Measurements from ENCODE around the gene RPL26.
"Not testable (repeated sequence)": the region's sequence is repeated elsewhere in the genome, so short reads cannot be mapped to it uniquely, and the experiment has no call there.

RPL26 gene

GRCh38 chr17:8380049-8380448 lies 2.9 kb downstream of the RPL26 start:
- Histone ChIP-seq H3K27ac (ENCODE audit: low read length) (no peak overlapping the region), H3K79me2 (ENCODE audit: low read length) (peaks cover 47% of the 10 kb centered on the region), H4K20me1 (ENCODE audit: insufficient read depth, low read length) (peaks cover 26% of the 10 kb centered on the region), H3K9me3 (ENCODE audit: insufficient read depth, low read length) (no peaks in the 10 kb centered on the region), H3K27me3 (ENCODE audit: low read depth, low read length) (no peaks in the 10 kb centered on the region), H3K4me2 (ENCODE audit: low read length) (no peak overlapping the region), H3K9ac (ENCODE audit: low read length) (no peak overlapping the region), H2AFZ (ENCODE audit: low read depth, low read length) (no peak overlapping the region), H3K36me3 (replicated peaks; ENCODE audit: low read depth, low read length) (peaks cover 51% of the 10 kb centered on the region), H3K4me1 (ENCODE audit: low read length) (peaks cover 41% of the 10 kb centered on the region), H3K4me3 (ENCODE audit: low read length) (no peak overlapping the region)
- TF ChIP-seq EZH2phosphoT487 (IDR thresholded peaks at IDR 0.05; ENCODE audit: low read depth) (no peak), CTCF (IDR thresholded peaks at IDR 0.05; ENCODE audit: low read depth, low read length) (no peak)

GRCh38 chr17:8378117-8378516 lies 4.9 kb downstream of the RPL26 start:
- H3K79me2 ChIP-seq (ENCODE audit: low read length): peaks cover 35% of the 10 kb centered on the region

GRCh38 chr17:8377422-8377821 lies 5.6 kb downstream of the RPL26 start:
- peaks cover 29% of the 10 kb centered on the region for H3K79me2 ChIP-seq (ENCODE audit: low read length)

More at GRCh38 chr17:8378117-8378516, 4.9 kb downstream of the RPL26 start:
- not testable (repeated sequence) for H2AFZ ChIP-seq (ENCODE audit: low read depth, low read length); H3K27me3 ChIP-seq (ENCODE audit: low read depth, low read length); H3K9ac ChIP-seq (ENCODE audit: low read length); H3K4me3 ChIP-seq (ENCODE audit: low read length); H3K9me3 ChIP-seq (ENCODE audit: insufficient read depth, low read length); H3K27ac ChIP-seq (ENCODE audit: low read length); H3K4me2 ChIP-seq (ENCODE audit: low read length)
- peaks cover 36% of the 10 kb centered on the region for H3K4me1 ChIP-seq (ENCODE audit: low read length)
- peaks cover 51% of the 10 kb centered on the region for H3K36me3 ChIP-seq (replicated peaks; ENCODE audit: low read depth, low read length)
- H4K20me1 ChIP-seq (ENCODE audit: insufficient read depth, low read length): peaks cover 26% of the 10 kb centered on the region

GRCh38 chr17:8376271-8377067 lies 6.5 kb downstream of the RPL26 start, which contains the start of gene KRABD2:
KRABD2 (minus strand) TSS chr17:8376704.
- no peaks in the 10 kb centered on the region for H3K9me3 ChIP-seq (ENCODE audit: insufficient read depth, low read length)
- peak within 1 kb of the TSS; percentile 76 for H3K4me2 ChIP-seq (ENCODE audit: low read length)
- peak within 1 kb of the TSS; percentile 71 for H3K4me3 ChIP-seq (ENCODE audit: low read length)
- H4K20me1 ChIP-seq (ENCODE audit: insufficient read depth, low read length): peaks cover 26% of the 10 kb centered on the region
- H3K36me3 ChIP-seq (replicated peaks; ENCODE audit: low read depth, low read length): peaks cover 42% of the 10 kb centered on the region
- TF ChIP-seq CTCF (IDR thresholded peaks at IDR 0.05; ENCODE audit: low read depth, low read length): no peak
- TF ChIP-seq EZH2phosphoT487 (IDR thresholded peaks at IDR 0.05; ENCODE audit: low read depth): no peak
- H3K79me2 ChIP-seq (ENCODE audit: low read length): peaks cover 19% of the 10 kb centered on the region
- peaks cover 31% of the 10 kb centered on the region for H3K4me1 ChIP-seq (ENCODE audit: low read length)
- H3K27me3 ChIP-seq (ENCODE audit: low read depth, low read length): no peaks in the 10 kb centered on the region
- H3K9ac ChIP-seq (ENCODE audit: low read length): peak within 1 kb of the TSS; percentile 52
- peak within 1 kb of the TSS; percentile 47 for H3K27ac ChIP-seq (ENCODE audit: low read length)
- H2AFZ ChIP-seq (ENCODE audit: low read depth, low read length): no peak within 1 kb of the TSS; the same call in 1 of the 2 replicates

More at GRCh38 chr17:8377422-8377821, 5.6 kb downstream of the RPL26 start:
- no peak for TF ChIP-seq CTCF (IDR thresholded peaks at IDR 0.05; ENCODE audit: low read depth, low read length)
- TF ChIP-seq EZH2phosphoT487 (IDR thresholded peaks at IDR 0.05; ENCODE audit: low read depth): no peak
- H3K9ac ChIP-seq (ENCODE audit: low read length): no peak overlapping the region
- no peak overlapping the region for H3K4me3 ChIP-seq (ENCODE audit: low read length)
- H3K4me2 ChIP-seq (ENCODE audit: low read length): peak overlapping the region; percentile 76; the same call in 1 of the 2 replicates
- H2AFZ ChIP-seq (ENCODE audit: low read depth, low read length): no peak overlapping the region
- no peaks in the 10 kb centered on the region for H3K27me3 ChIP-seq (ENCODE audit: low read depth, low read length)
- peaks cover 36% of the 10 kb centered on the region for H3K4me1 ChIP-seq (ENCODE audit: low read length)
- H3K27ac ChIP-seq (ENCODE audit: low read length): no peak overlapping the region; the same call in 1 of the 2 replicates
- H3K36me3 ChIP-seq (replicated peaks; ENCODE audit: low read depth, low read length): peaks cover 49% of the 10 kb centered on the region
- H3K9me3 ChIP-seq (ENCODE audit: insufficient read depth, low read length): no peaks in the 10 kb centered on the region
- H4K20me1 ChIP-seq (ENCODE audit: insufficient read depth, low read length): peaks cover 26% of the 10 kb centered on the region

Data from OCI-LY3 (cell line).